A549 treated with ZK216348 at 1 μM for 4 hours (cell line): ENCODE results near the gene TPPP. TPM values are rescaled to one million over a fixed set of nuclear protein-coding genes. Genes with fewer than 3 reads are reported as not detected.

Source experiments
- total RNA-seq: library from RNA; stranded (reverse); fragments of 200-300 nt; extraction: Qiagen RNA extraction; gene quantifications from 5 replicates; pipeline ENCODE4 v1.2.3, GENCODE V29; 2022; ENCODE audit warnings: low read depth

The TPPP gene
- 4.5 to 7.6 TPM (median 6.0 TPM) in 5 replicates for total RNA-seq

DNA sequence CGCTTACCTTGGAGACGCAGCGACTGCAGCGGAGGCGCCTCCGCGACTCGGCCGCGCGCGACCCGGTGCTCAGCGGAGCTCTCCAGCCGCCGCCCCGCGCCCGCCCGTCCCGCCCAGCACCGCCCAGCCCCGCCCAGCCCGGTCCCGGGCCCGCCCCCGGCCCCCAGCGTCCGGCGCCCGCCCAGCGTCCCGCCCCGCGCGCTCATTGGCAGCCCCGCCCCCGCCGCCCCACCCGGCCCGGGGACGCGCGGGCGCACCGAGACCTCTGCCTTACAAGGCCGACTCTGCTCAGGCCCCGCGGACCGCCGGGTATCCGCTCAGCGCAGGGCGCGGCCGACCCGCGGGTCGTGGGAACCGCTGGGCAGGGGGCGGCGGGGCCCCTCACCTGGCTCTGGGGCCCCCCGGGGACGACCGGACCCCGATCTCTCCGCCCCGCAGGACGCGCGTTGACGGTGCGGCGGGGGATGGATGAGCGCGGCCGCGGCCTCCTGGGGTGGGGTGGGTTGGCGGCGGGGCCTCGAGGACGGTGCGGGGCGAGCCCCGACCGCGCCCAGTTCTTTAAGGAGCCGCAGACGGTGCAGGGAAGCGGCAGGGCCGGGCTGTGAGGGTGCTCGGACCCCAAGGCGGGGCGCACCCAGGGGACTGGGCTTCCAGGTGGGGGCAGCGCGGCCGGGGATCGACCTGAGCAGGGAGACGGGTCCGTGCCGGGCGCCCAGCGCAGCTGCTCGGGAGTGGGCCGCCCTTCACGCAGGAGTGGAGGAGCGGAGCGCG, at the start of gene TPPP:
TPPP (minus strand) TSS at position 82 of the 771 bp plus-strand sequence. CDS start 15,292 bp downstream, outside the sequence.

DNA sequence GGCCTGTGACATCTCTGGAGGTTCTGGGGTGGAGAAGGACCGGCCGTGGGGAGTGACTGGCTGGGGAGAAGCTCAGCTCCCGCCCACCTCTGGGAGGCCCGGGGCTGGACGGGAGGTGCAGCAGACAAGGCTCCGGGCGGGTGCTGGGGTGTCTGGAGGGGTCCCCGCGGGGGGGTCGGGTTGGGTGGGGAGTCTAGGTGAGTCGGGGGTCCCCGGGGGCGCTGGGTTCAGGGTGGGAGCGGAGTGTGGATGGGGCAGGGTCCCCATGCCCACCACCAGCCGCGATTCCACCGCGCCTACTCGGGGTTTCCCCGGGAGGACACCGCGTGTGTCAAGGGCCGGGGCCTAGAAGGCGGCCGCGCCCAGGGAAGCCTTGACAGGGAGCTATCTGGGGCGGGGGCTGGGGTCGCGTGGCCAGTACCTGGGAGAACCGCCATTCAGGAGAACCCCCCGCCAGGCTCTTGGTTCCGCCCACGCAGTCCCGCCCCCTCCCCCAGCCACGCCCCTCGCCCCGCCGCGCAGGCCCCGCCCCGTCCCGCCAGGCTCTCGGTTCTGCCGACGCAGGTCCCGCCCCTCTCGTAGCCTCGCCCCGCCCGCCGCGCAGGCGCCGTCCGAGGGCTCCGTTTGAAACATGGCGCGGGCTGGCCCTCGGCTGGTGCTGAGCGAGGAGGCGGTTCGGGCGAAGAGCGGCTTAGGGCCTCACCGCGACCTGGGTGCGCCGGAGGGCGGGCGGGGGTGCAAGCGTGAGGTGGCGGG, 81.2 kb downstream of the TPPP start, which contains the start of gene CEP72:
CEP72 (plus strand) TSS at position 610 of the 756 bp plus-strand sequence; CDS start at position 632, 22 bp downstream.

Other genes with a start within 250 kb of the TPPP start
- 1.4 to 2.5 TPM (median 2.3 TPM) in 5 replicates for gene SLC9A3, start 168.9 kb downstream of the TPPP start, total RNA-seq
- 6.5 to 12.4 TPM (median 10.8 TPM) in 5 replicates for gene CEP72, start 81.0 kb downstream of the TPPP start, total RNA-seq
- gene ZDHHC11B, start 91.4 kb upstream of the TPPP start, total RNA-seq, result 1.1 to 1.8 TPM (median 1.5 TPM) in 5 replicates
- 11.9 to 21.0 TPM (median 19.8 TPM) in 5 replicates for gene ZDHHC11, start 157.6 kb upstream of the TPPP start, total RNA-seq
- gene BRD9, start 199.4 kb upstream of the TPPP start, total RNA-seq, result 36.1 to 44.8 TPM (median 43.1 TPM) in 5 replicates
- gene TRIP13, start 199.5 kb upstream of the TPPP start, total RNA-seq, result 65.0 to 71.5 TPM (median 66.3 TPM) in 5 replicates